SU-DHL-6 (cell line): ENCODE data around the gene AQP2.

Source experiments
- EZH2phosphoT487 ChIP-seq: fragments of 200-600 bp; sonication (generic), shearing (Covaris generic); conservative IDR thresholded peaks from 2 replicates; pipeline ENCODE4 v1.6.1; 2018; ENCODE audit warnings: mild to moderate bottlenecking, antibody characterized with exemption, low read length, moderate library complexity, mixed read lengths
- TF ChIP-seq, protein P1 (sequence below): fragments of 200-600 bp; sonication (generic); IDR thresholded peaks from one replicate; pipeline ENCODE4 v1.5.1; 2017; ENCODE audit warnings: antibody characterized with exemption, mild to moderate bottlenecking, low read length, moderate library complexity; ENCODE audit not compliant: insufficient read depth, poor library complexity, severe bottlenecking

DNA sequence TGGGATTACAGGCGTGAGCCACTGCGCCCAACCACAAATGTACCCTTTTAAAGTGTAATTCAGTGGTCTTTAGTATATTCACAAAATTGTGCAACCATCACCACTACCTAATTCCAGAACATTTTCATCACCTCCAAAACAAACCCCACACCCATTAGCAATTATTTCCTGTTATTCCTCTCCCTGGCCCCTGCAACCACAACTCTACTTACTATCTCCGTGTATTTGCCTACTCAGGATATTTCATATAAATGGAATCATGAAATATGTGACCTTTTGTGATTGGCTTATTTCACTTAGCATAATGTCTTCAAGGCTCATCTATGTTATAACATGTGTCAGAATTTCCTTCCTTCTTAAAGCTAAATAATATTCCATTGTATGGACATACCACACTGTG, 16.0 kb upstream of the AQP2 start:
- TF ChIP-seq, protein P1, sequence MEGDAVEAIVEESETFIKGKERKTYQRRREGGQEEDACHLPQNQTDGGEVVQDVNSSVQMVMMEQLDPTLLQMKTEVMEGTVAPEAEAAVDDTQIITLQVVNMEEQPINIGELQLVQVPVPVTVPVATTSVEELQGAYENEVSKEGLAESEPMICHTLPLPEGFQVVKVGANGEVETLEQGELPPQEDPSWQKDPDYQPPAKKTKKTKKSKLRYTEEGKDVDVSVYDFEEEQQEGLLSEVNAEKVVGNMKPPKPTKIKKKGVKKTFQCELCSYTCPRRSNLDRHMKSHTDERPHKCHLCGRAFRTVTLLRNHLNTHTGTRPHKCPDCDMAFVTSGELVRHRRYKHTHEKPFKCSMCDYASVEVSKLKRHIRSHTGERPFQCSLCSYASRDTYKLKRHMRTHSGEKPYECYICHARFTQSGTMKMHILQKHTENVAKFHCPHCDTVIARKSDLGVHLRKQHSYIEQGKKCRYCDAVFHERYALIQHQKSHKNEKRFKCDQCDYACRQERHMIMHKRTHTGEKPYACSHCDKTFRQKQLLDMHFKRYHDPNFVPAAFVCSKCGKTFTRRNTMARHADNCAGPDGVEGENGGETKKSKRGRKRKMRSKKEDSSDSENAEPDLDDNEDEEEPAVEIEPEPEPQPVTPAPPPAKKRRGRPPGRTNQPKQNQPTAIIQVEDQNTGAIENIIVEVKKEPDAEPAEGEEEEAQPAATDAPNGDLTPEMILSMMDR = no peak
- no peak for TF ChIP-seq EZH2phosphoT487
